ENCODE measurements around the gene ST6GAL1. TPM values are rescaled to one million over a fixed set of nuclear protein-coding genes. Genes with fewer than 3 reads are reported as not detected.

ST6GAL1 gene
- total and polyA plus RNA-seq, 2 of the 8 experiments (the other 6 are each of a cell fraction or from before 2014, with no cell fraction given): 62.8 to 80.9 TPM

GRCh38 chr3:187036394-187036793, 106.1 kb downstream of the ST6GAL1 start:
- Histone ChIP-seq H3K79me2 (ENCODE audit: control insufficient read depth in 1 of 2, insufficient read depth in 2 of 2, low read length in 2 of 2) (0 out of 4 replicates have a peak, but pooled peaks cover 0 to 4% of the 10 kb centered on the region in 2 experiments), H4K20me1 (replicated peaks in 1 of 2; ENCODE audit: control insufficient read depth in 1 of 2, insufficient read depth in 2 of 2, low read length in 2 of 2) (peaks cover 0 to 2% of the 10 kb centered on the region in 2 experiments), H2AFZ (ENCODE audit: low read length) (no peak overlapping the region), H2BK120ac (replicated peaks; ENCODE audit: low read depth, low read length) (no peak overlapping the region), H3K14ac (ENCODE audit: insufficient read length) (no peak overlapping the region), H3K23me2 (ENCODE audit: low read depth, low read length) (no peaks in the 10 kb centered on the region), H2BK15ac (ENCODE audit: low read length) (no peak overlapping the region), H3K4me2 (ENCODE audit: insufficient read depth in 1 of 2, low read depth in 2 of 2, low read length in 2 of 2) (no peak overlapping the region), H3K9ac (replicated peaks in 1 of 4; ENCODE audit: extremely low read depth in 1 of 4, low read depth in 3 of 4, low read length in 3 of 4) (no peak overlapping the region), H4K91ac (replicated peaks; ENCODE audit: insufficient read length, low read length) (no peak overlapping the region), H3K18ac (ENCODE audit: extremely low read depth, low read length) (no peak overlapping the region), H3K4me1 (replicated peaks in 1 of 4; ENCODE audit: control insufficient read depth in 3 of 4, insufficient read depth in 4 of 4, low read length in 3 of 4) (no peaks in the 10 kb centered on the region), H2BK12ac (ENCODE audit: low read depth, low read length) (no peak overlapping the region), H3K27ac (ENCODE audit: low read depth, low read length) (no peak overlapping the region), H3K56ac (replicated peaks; ENCODE audit: insufficient read length, low read depth, low read length) (no peak overlapping the region), H2AK5ac (ENCODE audit: low read depth, low read length) (no peak overlapping the region), H3K36me3 (ENCODE audit: control insufficient read depth in 2 of 4, insufficient read depth in 4 of 4, low read length in 3 of 4) (peaks cover 2 to 28% (median 12%) of the 10 kb centered on the region in 4 experiments; a peak in 6 of 8 replicates), H2BK20ac (ENCODE audit: low read length) (no peak overlapping the region), H3K9me3 (ENCODE audit: insufficient read depth in 2 of 2, low read depth in 1 of 2, low read length in 1 of 2) (0 out of 4 replicates have a peak, but pooled peaks cover 2% of the 10 kb centered on the region in 2 experiments), H3K27me3 (replicated peaks in 1 of 4; ENCODE audit: control insufficient read depth in 3 of 4, extremely low read depth in 1 of 4, insufficient read depth in 3 of 4, low read length in 3 of 4) (no peaks in the 10 kb centered on the region), H4K5ac (ENCODE audit: insufficient read length, low read depth, low read length) (no peak overlapping the region), H3K4me3 (ENCODE audit: extremely low read depth in 1 of 4, insufficient read depth in 2 of 4, low read depth in 3 of 4, low read length in 4 of 4) (no peak overlapping the region), H3K23ac (ENCODE audit: insufficient read length) (no peak overlapping the region), H4K8ac (ENCODE audit: extremely low read depth, insufficient read depth, low read length) (no peak overlapping the region), H3K79me1 (ENCODE audit: low read depth, low read length) (peaks cover 3% of the 10 kb centered on the region; the same call in 1 of the 2 replicates), H2BK5ac (ENCODE audit: low read depth, low read length) (no peak overlapping the region), H3K4ac (replicated peaks; ENCODE audit: insufficient read length, low read depth, low read length) (no peak overlapping the region)
- DNase-seq (ENCODE audit: low read depth in 1 of 2, low spot score in 2 of 2) (no peak), FAIRE-seq (no peak)
- TF ChIP-seq KDM1A (IDR thresholded peaks at IDR 0.05; ENCODE audit: borderline replicate concordance, low read length) (peak; percentile 62; the same call in 1 of the 2 replicates), CTBP2 (IDR thresholded peaks at IDR 0.05; ENCODE audit: borderline replicate concordance, insufficient read depth, insufficient read length, low read length) (no peak)
- CTCF ChIA-PET (ENCODE audit: partially characterized antibody): no interaction called here
- POLR2A ChIA-PET (ENCODE audit: partially characterized antibody): no interaction called here
- WGBS, 2 experiments (ENCODE audit: extremely low coverage in 1 of 2, insufficient coverage in 1 of 2, insufficient read length in 1 of 2, insufficient replicate concordance in 2 of 2, low coverage in 1 of 2, low lambda C conversion rate in 2 of 2, missing lambda C conversion rate in 1 of 2): 93% methylated on average over 1 of the region's 1 CpG; no CpG with 5 or more reads in 1 of the 2 experiments

Measured in H1 (cell line).